K562 (cell line): ENCODE measurements around the gene ORAI3. TPM values are rescaled to one million over a fixed set of nuclear protein-coding genes. Genes with fewer than 3 reads are reported as not detected.

Source experiments
- KDM2B ChIP-seq: fragments of 250-450 bp; sonication (Bioruptor Pico); IDR thresholded peaks from 2 replicates; pipeline ENCODE4 v1.8.0; 2021; ENCODE audit warnings: mild to moderate bottlenecking, moderate library complexity
- L3MBTL2 ChIP-seq: fragments of 450-650 bp; IDR thresholded peaks from 2 replicates; pipeline ENCODE4 v1.6.1; 2016; ENCODE audit warnings: mild to moderate bottlenecking, moderate library complexity
- MAFK ChIP-seq: IDR thresholded peaks from 2 replicates; pipeline ENCODE4 v1.6.1; 2011; ENCODE audit warnings: low read length, improper control_type of control experiment
- MCM5 ChIP-seq: fragments of 450-650 bp; IDR thresholded peaks from 2 replicates; pipeline ENCODE4 v1.6.1; 2016; ENCODE audit warnings: low read depth
- PTTG1 ChIP-seq: fragments of 450-650 bp; IDR thresholded peaks from 2 replicates; pipeline ENCODE4 v1.6.1; 2016; ENCODE audit warnings: low read depth, mild to moderate bottlenecking, missing genetic modification characterization, missing compliant biosample characterization
- ZFP1 ChIP-seq: fragments of 450-650 bp; formaldehyde crosslinking; IDR thresholded peaks from 2 replicates; pipeline ENCODE4 v1.4.0; 2020; ENCODE audit warnings: mild to moderate bottlenecking, mixed read lengths
- ZNF707 ChIP-seq: fragments of 250-450 bp; sonication (Bioruptor Pico); conservative IDR thresholded peaks from 2 replicates; pipeline ENCODE4 v1.8.0; 2022; ENCODE audit warnings: inconsistent platforms, mild to moderate bottlenecking, moderate library complexity
- ZNF766 ChIP-seq: fragments of 200-800 bp; sonication (Bioruptor generic); conservative IDR thresholded peaks from 2 replicates; pipeline ENCODE4 v1.6.1; 2016; ENCODE audit warnings: missing genetic modification characterization, missing compliant biosample characterization
- polyA plus RNA-seq, 8 experiments: library from polyadenylated mRNA; depleted of rRNA in 4 of 8; stranded (reverse) in 5 of 8; unstranded in 3 of 8; fragments of >200 nt; fragmentation: Nextera tagmentation in 2 of 8; fragmentation: Illumina TruSeq in 1 of 8; extraction: Ambion mirVana in 2 of 8; extraction: Trizol in 1 of 8; gene quantifications; 2 replicates each; pipeline versions ENCODE4 v1.2.1 to v1.2.3, GENCODE V29; 2011 to 2014; ENCODE audit warnings: inconsistent platforms in 1 of 8, missing spikeins in 1 of 8
- total RNA-seq, 7 experiments: library from RNA; depleted of rRNA in 6 of 7; stranded (reverse); fragments of >200 nt in 6 of 7; fragmentation: Illumina TruSeq in 2 of 7; extraction: Trizol in 2 of 7; gene quantifications; 2 replicates each; pipeline versions ENCODE4 v1.2.1 to v1.2.3, GENCODE V29; 2011 to 2021; ENCODE audit warnings: low replicate concordance in 1 of 7
- TF ChIP-seq, protein P1 (sequence below): sonication (generic); formaldehyde crosslinking; IDR thresholded peaks from 2 replicates; pipeline ENCODE4 v1.8.0; 2022; ENCODE audit warnings: mild to moderate bottlenecking, low read depth, missing genetic modification reagents
- TF ChIP-seq, protein P2 (sequence below): sonication (generic); formaldehyde crosslinking; IDR thresholded peaks from 2 replicates; pipeline ENCODE4 v1.8.0; 2022; ENCODE audit warnings: mild to moderate bottlenecking, missing genetic modification reagents
- TF ChIP-seq, protein P3 (sequence below): fragments of 450-650 bp; IDR thresholded peaks from 2 replicates; pipeline ENCODE4 v1.6.1; 2016; ENCODE audit warnings: low read depth
- TF ChIP-seq, protein P4 (sequence below): fragments of 200-400 bp; formaldehyde crosslinking; IDR thresholded peaks from 2 replicates; pipeline ENCODE4 v1.6.1; 2017; ENCODE audit warnings: mild to moderate bottlenecking, low read depth, low read length, moderate library complexity
- TF ChIP-seq, protein P5 (sequence below): fragments of 200-800 bp; sonication (Bioruptor generic); IDR thresholded peaks from 2 replicates; pipeline ENCODE4 v1.6.1; 2017; ENCODE audit warnings: missing genetic modification characterization, missing compliant biosample characterization

ORAI3 gene
- total and polyA plus RNA-seq, 9 of the 15 experiments (the other 6 are each of a cell fraction or from before 2014, with no cell fraction given) = 4.9 to 23.3 (median 14.1) TPM

DNA sequence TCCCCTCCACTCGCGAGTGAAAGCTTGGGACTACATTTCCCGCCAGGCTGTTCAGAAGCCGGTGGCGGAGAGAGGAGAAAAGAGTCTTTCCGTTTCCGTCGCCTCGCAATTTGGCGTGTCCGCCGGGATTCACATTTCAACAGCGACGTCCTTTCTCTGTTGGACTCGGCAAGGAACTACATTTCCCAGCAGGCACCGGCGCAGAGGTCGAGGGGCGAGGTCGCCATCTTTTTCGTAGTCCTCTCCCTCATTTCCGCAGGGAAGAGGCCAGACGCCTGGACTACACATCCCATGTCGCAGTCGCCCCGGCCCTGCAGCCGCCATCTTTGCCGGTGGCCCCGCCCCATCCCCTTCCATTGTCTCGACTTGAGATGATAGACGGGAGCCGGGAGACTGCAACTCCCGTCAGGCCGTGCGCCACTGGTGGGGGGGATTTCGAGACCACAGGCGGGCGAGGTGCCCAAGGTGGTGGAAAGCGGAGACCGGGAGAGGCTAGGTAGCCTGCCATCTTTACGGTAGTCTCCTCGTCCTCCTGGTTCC is 26.4 kb upstream of the ORAI3 start (continued):
- TF ChIP-seq, protein P1, sequence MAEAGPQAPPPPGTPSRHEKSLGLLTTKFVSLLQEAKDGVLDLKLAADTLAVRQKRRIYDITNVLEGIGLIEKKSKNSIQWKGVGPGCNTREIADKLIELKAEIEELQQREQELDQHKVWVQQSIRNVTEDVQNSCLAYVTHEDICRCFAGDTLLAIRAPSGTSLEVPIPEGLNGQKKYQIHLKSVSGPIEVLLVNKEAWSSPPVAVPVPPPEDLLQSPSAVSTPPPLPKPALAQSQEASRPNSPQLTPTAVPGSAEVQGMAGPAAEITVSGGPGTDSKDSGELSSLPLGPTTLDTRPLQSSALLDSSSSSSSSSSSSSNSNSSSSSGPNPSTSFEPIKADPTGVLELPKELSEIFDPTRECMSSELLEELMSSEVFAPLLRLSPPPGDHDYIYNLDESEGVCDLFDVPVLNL = no peak; the same call in 1 of the 2 replicates
- TF ChIP-seq, protein P2, sequence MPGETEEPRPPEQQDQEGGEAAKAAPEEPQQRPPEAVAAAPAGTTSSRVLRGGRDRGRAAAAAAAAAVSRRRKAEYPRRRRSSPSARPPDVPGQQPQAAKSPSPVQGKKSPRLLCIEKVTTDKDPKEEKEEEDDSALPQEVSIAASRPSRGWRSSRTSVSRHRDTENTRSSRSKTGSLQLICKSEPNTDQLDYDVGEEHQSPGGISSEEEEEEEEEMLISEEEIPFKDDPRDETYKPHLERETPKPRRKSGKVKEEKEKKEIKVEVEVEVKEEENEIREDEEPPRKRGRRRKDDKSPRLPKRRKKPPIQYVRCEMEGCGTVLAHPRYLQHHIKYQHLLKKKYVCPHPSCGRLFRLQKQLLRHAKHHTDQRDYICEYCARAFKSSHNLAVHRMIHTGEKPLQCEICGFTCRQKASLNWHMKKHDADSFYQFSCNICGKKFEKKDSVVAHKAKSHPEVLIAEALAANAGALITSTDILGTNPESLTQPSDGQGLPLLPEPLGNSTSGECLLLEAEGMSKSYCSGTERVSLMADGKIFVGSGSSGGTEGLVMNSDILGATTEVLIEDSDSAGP (CRISPR knock-in tag) = no peak; the same call in 1 of the 2 replicates
- TF ChIP-seq, protein P3, sequence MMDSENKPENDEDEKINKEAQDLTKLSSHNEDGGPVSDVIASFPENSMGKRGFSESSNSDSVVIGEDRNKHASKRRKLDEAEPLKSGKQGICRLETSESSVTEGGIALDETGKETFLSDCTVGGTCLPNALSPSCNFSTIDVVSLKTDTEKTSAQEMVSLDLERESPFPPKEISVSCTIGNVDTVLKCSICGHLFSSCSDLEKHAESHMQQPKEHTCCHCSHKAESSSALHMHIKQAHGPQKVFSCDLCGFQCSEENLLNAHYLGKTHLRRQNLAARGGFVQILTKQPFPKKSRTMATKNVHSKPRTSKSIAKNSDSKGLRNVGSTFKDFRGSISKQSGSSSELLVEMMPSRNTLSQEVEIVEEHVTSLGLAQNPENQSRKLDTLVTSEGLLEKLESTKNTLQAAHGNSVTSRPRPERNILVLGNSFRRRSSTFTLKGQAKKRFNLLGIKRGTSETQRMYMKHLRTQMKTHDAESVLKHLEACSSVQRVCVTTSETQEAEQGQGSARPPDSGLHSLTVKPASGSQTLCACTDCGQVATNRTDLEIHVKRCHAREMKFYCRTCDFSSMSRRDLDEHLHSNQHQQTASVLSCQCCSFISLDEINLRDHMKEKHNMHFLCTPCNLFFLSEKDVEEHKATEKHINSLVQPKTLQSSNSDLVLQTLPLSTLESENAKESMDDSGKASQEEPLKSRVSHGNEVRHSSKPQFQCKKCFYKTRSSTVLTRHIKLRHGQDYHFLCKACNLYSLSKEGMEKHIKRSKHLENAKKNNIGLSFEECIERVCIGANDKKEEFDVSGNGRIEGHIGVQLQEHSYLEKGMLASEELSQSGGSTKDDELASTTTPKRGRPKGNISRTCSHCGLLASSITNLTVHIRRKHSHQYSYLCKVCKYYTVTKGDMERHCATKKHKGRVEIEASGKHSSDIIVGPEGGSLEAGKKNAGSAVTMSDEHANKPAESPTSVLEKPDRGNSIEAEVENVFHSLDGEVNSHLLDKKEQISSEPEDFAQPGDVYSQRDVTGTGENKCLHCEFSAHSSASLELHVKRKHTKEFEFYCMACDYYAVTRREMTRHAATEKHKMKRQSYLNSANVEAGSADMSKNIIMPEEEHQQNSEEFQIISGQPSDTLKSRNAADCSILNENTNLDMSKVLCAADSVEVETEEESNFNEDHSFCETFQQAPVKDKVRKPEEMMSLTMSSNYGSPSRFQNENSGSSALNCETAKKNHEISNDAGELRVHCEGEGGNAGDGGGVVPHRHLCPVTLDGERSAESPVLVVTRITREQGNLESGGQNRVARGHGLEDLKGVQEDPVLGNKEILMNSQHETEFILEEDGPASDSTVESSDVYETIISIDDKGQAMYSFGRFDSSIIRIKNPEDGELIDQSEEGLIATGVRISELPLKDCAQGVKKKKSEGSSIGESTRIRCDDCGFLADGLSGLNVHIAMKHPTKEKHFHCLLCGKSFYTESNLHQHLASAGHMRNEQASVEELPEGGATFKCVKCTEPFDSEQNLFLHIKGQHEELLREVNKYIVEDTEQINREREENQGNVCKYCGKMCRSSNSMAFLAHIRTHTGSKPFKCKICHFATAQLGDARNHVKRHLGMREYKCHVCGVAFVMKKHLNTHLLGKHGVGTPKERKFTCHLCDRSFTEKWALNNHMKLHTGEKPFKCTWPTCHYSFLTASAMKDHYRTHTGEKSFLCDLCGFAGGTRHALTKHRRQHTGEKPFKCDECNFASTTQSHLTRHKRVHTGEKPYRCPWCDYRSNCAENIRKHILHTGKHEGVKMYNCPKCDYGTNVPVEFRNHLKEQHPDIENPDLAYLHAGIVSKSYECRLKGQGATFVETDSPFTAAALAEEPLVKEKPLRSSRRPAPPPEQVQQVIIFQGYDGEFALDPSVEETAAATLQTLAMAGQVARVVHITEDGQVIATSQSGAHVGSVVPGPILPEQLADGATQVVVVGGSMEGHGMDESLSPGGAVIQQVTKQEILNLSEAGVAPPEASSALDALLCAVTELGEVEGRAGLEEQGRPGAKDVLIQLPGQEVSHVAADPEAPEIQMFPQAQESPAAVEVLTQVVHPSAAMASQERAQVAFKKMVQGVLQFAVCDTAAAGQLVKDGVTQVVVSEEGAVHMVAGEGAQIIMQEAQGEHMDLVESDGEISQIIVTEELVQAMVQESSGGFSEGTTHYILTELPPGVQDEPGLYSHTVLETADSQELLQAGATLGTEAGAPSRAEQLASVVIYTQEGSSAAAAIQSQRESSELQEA = peak; percentile 66
- TF ChIP-seq MAFK = no peak
- TF ChIP-seq PTTG1 (tag) = peak; percentile 25; the same call in 1 of the 2 replicates
- TF ChIP-seq, protein P4, sequence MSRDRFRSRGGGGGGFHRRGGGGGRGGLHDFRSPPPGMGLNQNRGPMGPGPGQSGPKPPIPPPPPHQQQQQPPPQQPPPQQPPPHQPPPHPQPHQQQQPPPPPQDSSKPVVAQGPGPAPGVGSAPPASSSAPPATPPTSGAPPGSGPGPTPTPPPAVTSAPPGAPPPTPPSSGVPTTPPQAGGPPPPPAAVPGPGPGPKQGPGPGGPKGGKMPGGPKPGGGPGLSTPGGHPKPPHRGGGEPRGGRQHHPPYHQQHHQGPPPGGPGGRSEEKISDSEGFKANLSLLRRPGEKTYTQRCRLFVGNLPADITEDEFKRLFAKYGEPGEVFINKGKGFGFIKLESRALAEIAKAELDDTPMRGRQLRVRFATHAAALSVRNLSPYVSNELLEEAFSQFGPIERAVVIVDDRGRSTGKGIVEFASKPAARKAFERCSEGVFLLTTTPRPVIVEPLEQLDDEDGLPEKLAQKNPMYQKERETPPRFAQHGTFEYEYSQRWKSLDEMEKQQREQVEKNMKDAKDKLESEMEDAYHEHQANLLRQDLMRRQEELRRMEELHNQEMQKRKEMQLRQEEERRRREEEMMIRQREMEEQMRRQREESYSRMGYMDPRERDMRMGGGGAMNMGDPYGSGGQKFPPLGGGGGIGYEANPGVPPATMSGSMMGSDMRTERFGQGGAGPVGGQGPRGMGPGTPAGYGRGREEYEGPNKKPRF = no peak
- TF ChIP-seq ZFP1 (CRISPR knock-in tag) = no peak
- TF ChIP-seq MCM5 = no peak
- TF ChIP-seq KDM2B (CRISPR knock-in tag) = no peak
- TF ChIP-seq, protein P5, sequence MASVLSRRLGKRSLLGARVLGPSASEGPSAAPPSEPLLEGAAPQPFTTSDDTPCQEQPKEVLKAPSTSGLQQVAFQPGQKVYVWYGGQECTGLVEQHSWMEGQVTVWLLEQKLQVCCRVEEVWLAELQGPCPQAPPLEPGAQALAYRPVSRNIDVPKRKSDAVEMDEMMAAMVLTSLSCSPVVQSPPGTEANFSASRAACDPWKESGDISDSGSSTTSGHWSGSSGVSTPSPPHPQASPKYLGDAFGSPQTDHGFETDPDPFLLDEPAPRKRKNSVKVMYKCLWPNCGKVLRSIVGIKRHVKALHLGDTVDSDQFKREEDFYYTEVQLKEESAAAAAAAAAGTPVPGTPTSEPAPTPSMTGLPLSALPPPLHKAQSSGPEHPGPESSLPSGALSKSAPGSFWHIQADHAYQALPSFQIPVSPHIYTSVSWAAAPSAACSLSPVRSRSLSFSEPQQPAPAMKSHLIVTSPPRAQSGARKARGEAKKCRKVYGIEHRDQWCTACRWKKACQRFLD (CRISPR knock-in tag) = peak; percentile 94; the same call in 1 of the 2 replicates
- TF ChIP-seq ZNF766 (CRISPR knock-in tag) = peak; percentile 97
- TF ChIP-seq ZNF707 (CRISPR knock-in tag) = no peak
- TF ChIP-seq L3MBTL2 = no peak
